ENCODE measurements around the gene ACKR1.
A peak's percentile ranks its signal among the peaks of the same experiment; 100 is the strongest.

The ACKR1 gene

GRCh38 chr1:159188375-159188788 is 16.3 kb upstream of the ACKR1 start:
- TF ChIP-seq REST (IDR thresholded peaks at IDR 0.05; ENCODE audit: insufficient read depth in 1 of 2, low read depth in 2 of 2, low read length in 2 of 2): no peak
- no peak for TF ChIP-seq TAF1 (IDR thresholded peaks at IDR 0.05; ENCODE audit: borderline replicate concordance, insufficient read depth, low read length)
- TF ChIP-seq POLR2AphosphoS5 (IDR thresholded peaks at IDR 0.05; ENCODE audit: low read depth, low read length): no peak
- no peak for TF ChIP-seq SIN3A (IDR thresholded peaks at IDR 0.05; ENCODE audit: borderline replicate concordance, insufficient read depth, low read length)
- TF ChIP-seq FOXP2 (optimal IDR thresholded peaks at IDR 0.05; ENCODE audit: borderline replicate concordance, extremely low read depth, extremely low read length, insufficient read depth): no peak

GRCh38 chr1:159190441-159190840 is 14.2 kb upstream of the ACKR1 start:
- TF ChIP-seq SIN3A (IDR thresholded peaks at IDR 0.05; ENCODE audit: borderline replicate concordance, insufficient read depth, low read length): no peak
- TF ChIP-seq POLR2AphosphoS5 (IDR thresholded peaks at IDR 0.05; ENCODE audit: low read depth, low read length): no peak
- no peak for TF ChIP-seq TAF1 (IDR thresholded peaks at IDR 0.05; ENCODE audit: borderline replicate concordance, insufficient read depth, low read length)
- TF ChIP-seq REST (IDR thresholded peaks at IDR 0.05; ENCODE audit: insufficient read depth in 1 of 2, low read depth in 2 of 2, low read length in 2 of 2): no peak
- TF ChIP-seq FOXP2 (optimal IDR thresholded peaks at IDR 0.05; ENCODE audit: borderline replicate concordance, extremely low read depth, extremely low read length, insufficient read depth): no peak

GRCh38 chr1:159196543-159196942 is 8.1 kb upstream of the ACKR1 start:
- TF ChIP-seq REST (IDR thresholded peaks at IDR 0.05; ENCODE audit: insufficient read depth in 1 of 2, low read depth in 2 of 2, low read length in 2 of 2) (no peak), SIN3A (IDR thresholded peaks at IDR 0.05; ENCODE audit: borderline replicate concordance, insufficient read depth, low read length) (no peak), FOXP2 (optimal IDR thresholded peaks at IDR 0.05; ENCODE audit: borderline replicate concordance, extremely low read depth, extremely low read length, insufficient read depth) (no peak), TAF1 (IDR thresholded peaks at IDR 0.05; ENCODE audit: borderline replicate concordance, insufficient read depth, low read length) (no peak), POLR2AphosphoS5 (IDR thresholded peaks at IDR 0.05; ENCODE audit: low read depth, low read length) (no peak)

GRCh38 chr1:159197561-159198557 is 6.8 kb upstream of the ACKR1 start:
- TF ChIP-seq TAF1 (IDR thresholded peaks at IDR 0.05; ENCODE audit: borderline replicate concordance, insufficient read depth, low read length): no peak
- peak in 1 of 2 experiments; percentile 37; a peak in 1 of 4 replicates for TF ChIP-seq REST (IDR thresholded peaks at IDR 0.05; ENCODE audit: insufficient read depth in 1 of 2, low read depth in 2 of 2, low read length in 2 of 2)

Measured in PFSK-1 (cell line).